Right lobe of liver (tissue), 4 donors: ENCODE measurements around the gene SELPLG.

Experiments used
- POLR2A ChIP-seq: fragments of 450-650 bp; IDR thresholded peaks from one replicate; pipeline ENCODE4 v1.6.1; 2017; ENCODE audit warnings: antibody characterized with exemption, mild to moderate bottlenecking
- TF ChIP-seq, protein P1 (sequence below), 4 donors: fragments of 200-600 bp in 3 of 4; fragments of 450-650 bp in 1 of 4; IDR thresholded peaks; one replicate each; pipeline versions ENCODE4 v1.5.1 to v1.8.0; 2016 to 2022; ENCODE audit warnings: antibody characterized with exemption in 4 of 4, mild to moderate bottlenecking in 2 of 4
- donor health status: DM: no; HTN: no; CAD: no.
- donor health status: DM: no; HTN: no; CAD: no.
- donor health status: DM: no; HTN: yes; CAD: no.

DNA sequence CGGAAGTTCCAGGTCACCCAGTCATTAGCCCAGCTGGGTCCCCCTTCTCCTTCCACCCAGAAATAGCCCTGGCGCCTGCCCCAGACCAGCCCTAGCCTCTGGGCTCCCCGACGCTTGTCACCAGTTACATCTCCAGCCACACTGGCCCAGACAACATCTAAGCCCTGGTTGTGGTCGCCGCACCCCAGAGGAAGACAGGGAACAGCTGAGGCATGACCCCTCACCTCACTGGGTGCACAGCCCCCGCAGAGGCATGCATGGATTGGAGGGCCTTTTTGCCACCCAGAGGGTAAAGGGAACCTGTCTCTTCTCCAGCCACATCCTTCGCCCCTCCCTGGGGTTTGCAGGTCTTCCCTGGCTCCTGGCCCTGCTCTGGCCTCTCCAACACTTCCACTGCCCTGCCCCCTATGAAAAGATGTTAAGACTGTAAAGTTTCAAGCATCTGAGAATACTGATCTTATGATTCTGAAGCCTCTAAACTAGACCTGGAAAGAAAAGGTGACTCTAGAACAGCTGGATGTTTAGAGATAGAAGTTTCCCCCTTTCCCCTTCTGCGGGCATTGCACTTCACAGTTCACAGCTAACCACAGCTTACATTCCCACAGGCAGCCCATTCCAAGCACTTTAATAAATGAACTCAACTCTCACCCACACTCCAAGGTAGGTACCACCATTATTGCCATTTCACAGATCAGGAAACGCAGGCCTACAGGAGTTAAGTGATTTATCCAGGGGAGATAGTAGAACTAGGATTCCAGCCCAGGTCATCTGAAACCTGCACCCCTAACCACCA is 50.5 kb downstream of the SELPLG start:
- TF ChIP-seq, protein P1, sequence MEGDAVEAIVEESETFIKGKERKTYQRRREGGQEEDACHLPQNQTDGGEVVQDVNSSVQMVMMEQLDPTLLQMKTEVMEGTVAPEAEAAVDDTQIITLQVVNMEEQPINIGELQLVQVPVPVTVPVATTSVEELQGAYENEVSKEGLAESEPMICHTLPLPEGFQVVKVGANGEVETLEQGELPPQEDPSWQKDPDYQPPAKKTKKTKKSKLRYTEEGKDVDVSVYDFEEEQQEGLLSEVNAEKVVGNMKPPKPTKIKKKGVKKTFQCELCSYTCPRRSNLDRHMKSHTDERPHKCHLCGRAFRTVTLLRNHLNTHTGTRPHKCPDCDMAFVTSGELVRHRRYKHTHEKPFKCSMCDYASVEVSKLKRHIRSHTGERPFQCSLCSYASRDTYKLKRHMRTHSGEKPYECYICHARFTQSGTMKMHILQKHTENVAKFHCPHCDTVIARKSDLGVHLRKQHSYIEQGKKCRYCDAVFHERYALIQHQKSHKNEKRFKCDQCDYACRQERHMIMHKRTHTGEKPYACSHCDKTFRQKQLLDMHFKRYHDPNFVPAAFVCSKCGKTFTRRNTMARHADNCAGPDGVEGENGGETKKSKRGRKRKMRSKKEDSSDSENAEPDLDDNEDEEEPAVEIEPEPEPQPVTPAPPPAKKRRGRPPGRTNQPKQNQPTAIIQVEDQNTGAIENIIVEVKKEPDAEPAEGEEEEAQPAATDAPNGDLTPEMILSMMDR (IDR thresholded peaks at IDR 0.05), result no peak
- TF ChIP-seq POLR2A, result no peak
